Upper lobe of left lung (tissue), 4 donors: ENCODE measurements around the gene HMCES.

Experiments used
- EP300 ChIP-seq, 4 donors: sonication (generic); formaldehyde crosslinking; IDR thresholded peaks; one replicate each; pipeline ENCODE4 v1.5.1; 2017; ENCODE audit warnings: antibody characterized with exemption in 4 of 4, control low read depth in 2 of 4
- POLR2A ChIP-seq, 4 donors: fragments of 450-650 bp; IDR thresholded peaks; one replicate each; pipeline ENCODE4 v1.5.1; 2016 to 2017; ENCODE audit warnings: antibody characterized with exemption in 4 of 4, mild to moderate bottlenecking in 2 of 4
- POLR2AphosphoS5 ChIP-seq, 2 donors: sonication (generic); formaldehyde crosslinking; IDR thresholded peaks; one replicate each; pipeline ENCODE4 v1.5.1; 2017; ENCODE audit warnings: antibody characterized with exemption in 2 of 2
- TF ChIP-seq, protein P1 (sequence below), 6 experiments: fragments of 450-650 bp in 4 of 6; fragments of 200-600 bp in 2 of 6; sonication (generic) in 2 of 6; IDR thresholded peaks; one replicate each; pipeline ENCODE4 v1.5.1; 2016 to 2019; ENCODE audit warnings: antibody characterized with exemption in 6 of 6

DNA sequence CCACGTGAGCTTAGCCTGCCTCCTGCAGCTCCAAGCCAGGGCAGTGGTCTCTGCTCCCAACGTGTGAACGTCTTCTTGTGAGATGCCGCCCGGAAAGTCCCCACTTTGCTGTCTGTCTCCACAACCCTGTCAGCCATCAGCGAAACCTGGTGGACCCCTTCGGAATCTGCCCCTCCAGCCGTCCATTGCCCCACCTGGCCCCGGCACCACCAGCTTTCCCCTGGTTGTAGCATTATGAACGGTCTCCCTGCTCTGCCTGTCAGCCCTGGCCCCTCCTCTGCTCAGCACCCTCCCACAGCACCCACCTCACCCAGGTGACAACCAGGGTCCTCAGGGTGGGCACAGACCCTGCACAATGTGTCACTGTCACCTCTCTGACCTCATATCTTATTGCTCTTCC is 71.1 kb downstream of the HMCES start:
- TF ChIP-seq, protein P1, sequence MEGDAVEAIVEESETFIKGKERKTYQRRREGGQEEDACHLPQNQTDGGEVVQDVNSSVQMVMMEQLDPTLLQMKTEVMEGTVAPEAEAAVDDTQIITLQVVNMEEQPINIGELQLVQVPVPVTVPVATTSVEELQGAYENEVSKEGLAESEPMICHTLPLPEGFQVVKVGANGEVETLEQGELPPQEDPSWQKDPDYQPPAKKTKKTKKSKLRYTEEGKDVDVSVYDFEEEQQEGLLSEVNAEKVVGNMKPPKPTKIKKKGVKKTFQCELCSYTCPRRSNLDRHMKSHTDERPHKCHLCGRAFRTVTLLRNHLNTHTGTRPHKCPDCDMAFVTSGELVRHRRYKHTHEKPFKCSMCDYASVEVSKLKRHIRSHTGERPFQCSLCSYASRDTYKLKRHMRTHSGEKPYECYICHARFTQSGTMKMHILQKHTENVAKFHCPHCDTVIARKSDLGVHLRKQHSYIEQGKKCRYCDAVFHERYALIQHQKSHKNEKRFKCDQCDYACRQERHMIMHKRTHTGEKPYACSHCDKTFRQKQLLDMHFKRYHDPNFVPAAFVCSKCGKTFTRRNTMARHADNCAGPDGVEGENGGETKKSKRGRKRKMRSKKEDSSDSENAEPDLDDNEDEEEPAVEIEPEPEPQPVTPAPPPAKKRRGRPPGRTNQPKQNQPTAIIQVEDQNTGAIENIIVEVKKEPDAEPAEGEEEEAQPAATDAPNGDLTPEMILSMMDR (IDR thresholded peaks at IDR 0.05), result no peak
- TF ChIP-seq POLR2AphosphoS5 (IDR thresholded peaks at IDR 0.05) (no peak), EP300 (IDR thresholded peaks at IDR 0.05) (no peak), POLR2A (IDR thresholded peaks at IDR 0.05) (no peak)
